DMS53 treated with DMSO at 0.1 percent for 48 hours (cell line): ENCODE data around the gene GOPC.
"Not testable (repeated sequence)": the region's sequence is repeated elsewhere in the genome, so short reads cannot be mapped to it uniquely, and the experiment has no call there.

Experiments
- DNase-seq: peaks from one replicate; lab custom pipeline; 2025; ENCODE audit not compliant: unreplicated experiment; lab: John Stamatoyannopoulos, UW

Gene GOPC

GRCh38 chr6:117518870-117519269 lies 83.4 kb downstream of the GOPC start:
- DNase-seq = no peak

GRCh38 chr6:117517995-117518394 lies 84.3 kb downstream of the GOPC start:
- not testable (repeated sequence) for DNase-seq

- DNase-seq = no peak
These were observed 87.0 kb downstream of the GOPC start for GRCh38 chr6:117515326-117515725.

- DNase-seq = no peak
These were observed 87.7 kb downstream of the GOPC start for GRCh38 chr6:117514655-117515054.

- no peak for DNase-seq
These were observed 88.4 kb downstream of the GOPC start for GRCh38 chr6:117513778-117514365.

- no peak for DNase-seq
These were observed 89.2 kb downstream of the GOPC start for GRCh38 chr6:117512987-117513573.

GRCh38 chr6:117512056-117512828 lies 90.1 kb downstream of the GOPC start:
- DNase-seq = no peak
